ENCODE results near the gene OR1D5.
"Not testable (repeated sequence)": the region's sequence is repeated elsewhere in the genome, so short reads cannot be mapped to it uniquely, and the experiment has no call there.

The OR1D5 gene, protein sequence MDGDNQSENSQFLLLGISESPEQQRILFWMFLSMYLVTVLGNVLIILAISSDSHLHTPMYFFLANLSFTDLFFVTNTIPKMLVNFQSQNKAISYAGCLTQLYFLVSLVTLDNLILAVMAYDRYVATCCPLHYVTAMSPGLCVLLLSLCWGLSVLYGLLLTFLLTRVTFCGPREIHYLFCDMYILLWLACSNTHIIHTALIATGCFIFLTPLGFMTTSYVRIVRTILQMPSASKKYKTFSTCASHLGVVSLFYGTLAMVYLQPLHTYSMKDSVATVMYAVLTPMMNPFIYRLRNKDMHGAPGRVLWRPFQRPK

DNA sequence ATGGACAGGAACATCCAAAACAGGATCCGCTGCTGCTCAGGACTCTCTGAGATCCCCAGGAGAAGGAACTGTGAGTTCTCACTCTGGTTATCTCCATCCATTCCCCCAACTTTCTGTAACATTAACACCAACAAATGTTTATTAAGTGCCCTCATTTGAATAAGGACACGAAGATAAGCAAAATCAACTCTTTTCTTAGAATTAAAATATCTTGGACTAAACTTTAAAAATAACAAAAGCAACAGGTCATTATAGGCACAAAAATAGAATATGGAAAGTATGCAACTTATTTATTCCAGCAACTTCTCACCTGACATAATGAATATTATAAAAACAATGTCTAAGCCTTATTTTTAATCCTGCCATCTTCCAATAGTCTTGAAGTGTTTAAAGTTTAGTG is at the start of gene OR1D5:
Gene OR1D5 (minus strand): TSS at position 101 of the 400 bp plus-strand sequence. CDS start 0 bp downstream, at position 101.
- H3K27ac ChIP-seq; DNase-seq (ENCODE audit: low spot score); CTCF ChIA-PET; POLR2A ChIA-PET (ENCODE audit: low non-redundant PET): not testable (repeated sequence)

DNA sequence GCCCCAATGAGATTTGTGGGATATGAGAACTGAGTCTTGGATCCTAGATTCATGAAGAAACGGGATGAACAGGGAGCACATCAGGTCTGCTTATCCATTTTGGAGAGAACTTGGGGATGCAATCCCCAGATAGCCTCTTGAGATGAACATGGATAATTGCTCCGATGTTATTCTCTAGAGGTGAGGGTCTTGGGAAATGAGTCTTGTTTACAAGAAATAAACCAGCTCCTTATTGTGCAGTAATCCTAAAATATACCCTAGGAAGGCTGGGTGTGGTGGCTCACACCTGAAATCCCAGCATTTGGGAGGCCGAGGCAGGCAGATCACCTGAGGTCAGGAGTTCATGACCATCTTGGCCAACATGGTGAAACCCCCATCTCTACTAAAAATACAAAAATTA is 40.9 kb upstream of the OR1D5 start, which contains the start of gene OR1D2:
Gene OR1D2 (minus strand): TSS at position 101 of the 400 bp plus-strand sequence. CDS start 11,426 bp downstream, outside the sequence.
- H3K27ac ChIP-seq = no peak within 1 kb of the TSS
- DNase-seq (ENCODE audit: low spot score) = no peak
- ChIA-PET POLR2A (ENCODE audit: low non-redundant PET) (no interaction called here), CTCF (no interaction called here)
- TF ChIP-seq, protein P1, sequence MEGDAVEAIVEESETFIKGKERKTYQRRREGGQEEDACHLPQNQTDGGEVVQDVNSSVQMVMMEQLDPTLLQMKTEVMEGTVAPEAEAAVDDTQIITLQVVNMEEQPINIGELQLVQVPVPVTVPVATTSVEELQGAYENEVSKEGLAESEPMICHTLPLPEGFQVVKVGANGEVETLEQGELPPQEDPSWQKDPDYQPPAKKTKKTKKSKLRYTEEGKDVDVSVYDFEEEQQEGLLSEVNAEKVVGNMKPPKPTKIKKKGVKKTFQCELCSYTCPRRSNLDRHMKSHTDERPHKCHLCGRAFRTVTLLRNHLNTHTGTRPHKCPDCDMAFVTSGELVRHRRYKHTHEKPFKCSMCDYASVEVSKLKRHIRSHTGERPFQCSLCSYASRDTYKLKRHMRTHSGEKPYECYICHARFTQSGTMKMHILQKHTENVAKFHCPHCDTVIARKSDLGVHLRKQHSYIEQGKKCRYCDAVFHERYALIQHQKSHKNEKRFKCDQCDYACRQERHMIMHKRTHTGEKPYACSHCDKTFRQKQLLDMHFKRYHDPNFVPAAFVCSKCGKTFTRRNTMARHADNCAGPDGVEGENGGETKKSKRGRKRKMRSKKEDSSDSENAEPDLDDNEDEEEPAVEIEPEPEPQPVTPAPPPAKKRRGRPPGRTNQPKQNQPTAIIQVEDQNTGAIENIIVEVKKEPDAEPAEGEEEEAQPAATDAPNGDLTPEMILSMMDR (conservative IDR thresholded peaks at IDR 0.05; ENCODE audit: low read depth) = no peak

DNA sequence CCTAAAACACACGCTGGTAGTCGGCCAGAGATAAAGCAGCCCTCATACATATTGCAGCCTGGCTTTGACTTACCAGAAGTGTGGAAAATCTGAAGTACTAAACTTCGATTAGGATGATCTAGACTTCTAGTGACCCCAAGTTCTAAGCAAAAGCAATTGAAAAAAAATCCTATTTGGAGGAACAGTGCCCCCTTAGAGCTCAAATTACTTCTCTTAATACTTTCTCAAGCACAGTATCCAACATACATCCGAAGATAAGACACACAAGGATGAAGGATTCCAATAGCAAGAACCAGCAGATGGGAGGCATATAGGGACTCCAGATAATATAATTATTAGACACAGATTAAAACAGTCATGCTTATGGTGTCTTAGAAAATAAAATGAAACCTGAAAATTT is 10.4 kb upstream of the OR1D5 start:
- DNase-seq (ENCODE audit: low spot score); CTCF ChIA-PET; H3K27ac ChIP-seq; POLR2A ChIA-PET (ENCODE audit: low non-redundant PET): not testable (repeated sequence)

DNA sequence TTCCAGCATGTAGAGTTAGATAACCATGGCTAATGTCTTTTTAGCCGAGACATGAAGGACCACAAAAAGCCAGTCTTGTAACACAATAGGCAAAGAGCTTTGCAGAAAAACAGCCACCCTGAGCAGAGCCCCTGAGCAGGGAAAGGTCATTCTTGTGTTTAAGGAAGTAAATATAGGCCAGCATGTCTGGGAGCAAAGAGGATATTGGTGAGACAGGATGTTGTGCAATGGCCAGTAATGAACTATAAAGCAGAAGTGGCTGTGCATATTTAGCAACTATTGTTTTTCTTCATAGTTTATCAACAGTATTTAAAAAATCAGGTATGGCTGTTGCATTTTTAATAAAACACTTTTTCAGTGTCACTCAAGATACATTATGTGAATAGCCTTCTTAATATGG is 1.8 kb upstream of the OR1D5 start:
- POLR2A ChIA-PET (ENCODE audit: low non-redundant PET); CTCF ChIA-PET; DNase-seq (ENCODE audit: low spot score); H3K27ac ChIP-seq: not testable (repeated sequence)

DNA sequence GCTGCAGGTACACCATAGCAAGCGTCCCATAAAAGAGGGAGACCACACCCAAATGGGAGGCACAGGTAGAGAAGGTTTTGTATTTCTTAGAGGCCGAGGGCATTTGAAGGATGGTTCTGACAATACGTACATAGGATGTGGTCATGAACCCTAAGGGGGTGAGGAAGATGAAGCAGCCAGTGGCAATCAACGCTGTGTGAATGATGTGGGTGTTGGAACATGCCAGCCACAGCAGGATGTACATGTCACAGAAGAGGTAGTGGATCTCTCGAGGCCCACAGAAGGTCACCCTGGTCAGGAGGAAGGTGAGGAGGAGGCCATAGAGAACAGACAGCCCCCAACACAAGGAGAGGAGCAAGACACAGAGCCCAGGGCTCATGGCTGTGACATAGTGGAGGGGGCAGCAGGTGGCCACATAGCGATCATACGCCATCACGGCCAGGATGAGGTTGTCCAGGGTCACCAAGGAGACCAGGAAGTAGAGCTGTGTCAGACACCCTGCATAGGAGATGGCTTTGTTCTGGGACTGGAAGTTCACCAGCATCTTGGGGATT is 506 bp downstream of the OR1D5 start:
- H3K27ac ChIP-seq; CTCF ChIA-PET; DNase-seq (ENCODE audit: low spot score); POLR2A ChIA-PET (ENCODE audit: low non-redundant PET): not testable (repeated sequence)

DNA sequence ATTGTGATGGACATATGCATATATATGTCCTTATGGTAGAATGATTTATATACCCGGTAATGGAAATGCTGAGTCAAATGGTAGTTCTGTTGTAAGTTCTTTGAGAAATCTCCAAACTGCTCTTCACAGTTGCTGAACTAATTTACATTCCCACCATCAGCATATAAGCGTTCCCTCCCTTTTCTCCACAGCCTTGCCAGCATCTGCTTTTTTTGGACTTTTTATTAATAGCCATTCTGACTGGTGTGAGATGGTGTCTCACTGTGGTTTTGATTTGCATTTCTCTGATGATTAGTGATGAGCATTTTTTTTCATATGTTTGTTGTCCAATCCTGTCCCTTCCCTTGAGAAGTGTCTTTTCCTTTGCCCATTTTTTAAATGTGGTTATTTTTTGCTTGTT is 8.5 kb downstream of the OR1D5 start:
- POLR2A ChIA-PET (ENCODE audit: low non-redundant PET); CTCF ChIA-PET; DNase-seq (ENCODE audit: low spot score); H3K27ac ChIP-seq: not testable (repeated sequence)

DNA sequence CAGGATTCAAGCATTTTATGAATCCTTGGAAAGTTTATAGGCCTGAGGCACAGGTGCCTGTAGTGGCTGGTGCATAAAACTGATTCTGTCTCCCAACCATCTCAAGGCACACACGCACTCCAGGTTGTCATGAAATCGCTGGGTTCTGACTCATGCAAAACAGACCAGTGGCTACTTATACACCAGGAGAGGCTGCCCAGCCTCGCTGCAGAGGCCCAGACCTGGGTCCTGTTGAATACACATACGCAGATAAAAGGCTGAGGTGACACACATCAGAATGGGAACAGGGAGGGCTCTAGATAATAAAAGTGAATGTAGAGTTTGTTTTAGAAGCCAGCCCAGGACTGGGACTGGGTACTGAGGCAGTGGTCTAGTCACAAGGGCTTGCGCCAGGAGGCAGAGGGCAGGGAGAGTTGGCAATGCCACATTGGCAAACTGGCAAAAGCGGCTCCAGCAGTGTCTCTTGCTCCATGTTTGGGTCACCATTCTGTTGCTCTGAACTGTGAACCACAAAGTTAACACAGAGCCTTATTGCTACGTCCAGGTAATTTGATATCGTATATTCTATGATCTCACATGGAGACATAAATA is 13.6 kb downstream of the OR1D5 start:
- DNase-seq (ENCODE audit: low spot score) = no peak
- TF ChIP-seq, protein P1 (conservative IDR thresholded peaks at IDR 0.05; ENCODE audit: low read depth) = no peak
- H3K27ac ChIP-seq = peak overlapping the region; percentile 71; the same call in 1 of the 2 replicates
- POLR2A ChIA-PET (ENCODE audit: low non-redundant PET) = no interaction called here
- CTCF ChIA-PET = interaction anchor here (0.6 to 1.4 kb wide), 3 partner anchors 7 to 16 kb away, joined by 4 to 8 read pairs (median 5); no protein-coding TSS in a partner anchor

DNA sequence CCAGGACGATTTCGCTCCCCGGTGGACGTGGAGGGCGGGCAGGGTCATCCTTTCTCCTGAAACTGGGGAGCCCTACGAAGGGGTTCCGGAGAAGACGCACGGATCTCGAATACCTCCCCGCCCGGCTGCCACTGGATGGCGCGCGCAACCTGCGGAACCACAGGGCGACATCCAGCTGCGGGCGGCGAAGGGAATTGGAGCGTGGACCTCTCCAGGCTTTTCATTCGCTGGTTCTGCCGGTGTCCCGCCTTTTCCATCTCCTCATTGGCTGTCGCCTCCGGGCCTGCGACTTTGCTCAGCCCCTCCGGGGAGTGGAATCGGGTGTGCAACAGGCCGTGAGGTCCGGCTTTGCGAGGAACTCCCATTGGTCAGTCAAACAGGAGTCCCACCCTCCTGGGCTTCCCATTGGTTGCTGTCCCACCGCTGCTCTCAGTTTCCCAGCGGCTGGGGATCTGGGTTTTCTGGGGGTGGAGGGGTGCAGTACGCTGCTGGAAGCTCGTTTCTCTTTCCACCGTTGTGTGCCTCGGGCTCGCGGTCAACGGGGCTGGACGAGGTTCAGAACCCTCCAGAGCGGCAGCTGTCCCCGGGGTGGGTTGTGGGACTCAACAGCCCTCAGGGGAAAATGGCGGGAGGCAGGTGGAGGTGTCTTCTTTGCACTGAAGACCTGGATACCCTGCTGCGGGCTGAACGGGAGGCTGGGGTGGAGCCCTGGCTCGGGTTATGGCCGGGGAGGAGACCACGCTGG is 14.5 kb downstream of the OR1D5 start:
- DNase-seq (ENCODE audit: low spot score) = peak; percentile 98
- H3K27ac ChIP-seq = peak overlapping the region; percentile 71
- TF ChIP-seq, protein P1 (conservative IDR thresholded peaks at IDR 0.05; ENCODE audit: low read depth) = peak; percentile 88
- ChIA-PET CTCF (interaction anchor here (0.6 to 1.4 kb wide), 16 partner anchors 8 to 818 kb away, joined by 3 to 8 read pairs (median 4); partner anchors contain the start of gene OR3A2), POLR2A (ENCODE audit: low non-redundant PET) (interaction anchor here (0.6 kb wide), 3 partner anchors 261 to 695 kb away, joined by 3 to 4 read pairs (median 3); no protein-coding TSS in a partner anchor)

DNA sequence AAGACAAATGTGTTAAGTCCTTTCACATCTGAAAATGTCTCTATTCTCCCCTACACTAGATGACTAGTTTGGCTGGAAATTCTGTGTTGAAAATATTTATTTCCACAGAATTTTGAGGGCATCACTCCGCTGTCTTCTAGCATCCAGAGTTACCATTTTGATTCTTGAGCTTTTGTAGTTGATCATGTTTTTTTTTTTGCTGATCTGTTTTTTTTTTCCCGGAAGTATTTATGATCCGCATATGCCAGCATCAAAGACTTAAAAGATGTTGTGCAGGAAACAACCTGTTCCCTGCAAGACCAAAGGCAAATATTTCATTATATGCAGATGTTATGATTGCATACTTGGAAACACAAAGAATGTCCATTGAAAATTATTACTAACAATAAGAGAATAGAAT is 16.7 kb downstream of the OR1D5 start:
- TF ChIP-seq, protein P1 (conservative IDR thresholded peaks at IDR 0.05; ENCODE audit: low read depth) = no peak
- CTCF ChIA-PET = no interaction called here
- no peak overlapping the region for H3K27ac ChIP-seq
- no peak for DNase-seq (ENCODE audit: low spot score)
- POLR2A ChIA-PET (ENCODE audit: low non-redundant PET) = no interaction called here

Measured in RWPE1 (cell line).